ENCODE results near the gene PTH2. TPM values are rescaled to one million over a fixed set of nuclear protein-coding genes. Genes with fewer than 3 reads are reported as not detected.
A peak's percentile ranks its signal among the peaks of the same experiment; 100 is the strongest.

PTH2 gene
- total RNA-seq, 4 donors from 2014 or later = not detected

DNA sequence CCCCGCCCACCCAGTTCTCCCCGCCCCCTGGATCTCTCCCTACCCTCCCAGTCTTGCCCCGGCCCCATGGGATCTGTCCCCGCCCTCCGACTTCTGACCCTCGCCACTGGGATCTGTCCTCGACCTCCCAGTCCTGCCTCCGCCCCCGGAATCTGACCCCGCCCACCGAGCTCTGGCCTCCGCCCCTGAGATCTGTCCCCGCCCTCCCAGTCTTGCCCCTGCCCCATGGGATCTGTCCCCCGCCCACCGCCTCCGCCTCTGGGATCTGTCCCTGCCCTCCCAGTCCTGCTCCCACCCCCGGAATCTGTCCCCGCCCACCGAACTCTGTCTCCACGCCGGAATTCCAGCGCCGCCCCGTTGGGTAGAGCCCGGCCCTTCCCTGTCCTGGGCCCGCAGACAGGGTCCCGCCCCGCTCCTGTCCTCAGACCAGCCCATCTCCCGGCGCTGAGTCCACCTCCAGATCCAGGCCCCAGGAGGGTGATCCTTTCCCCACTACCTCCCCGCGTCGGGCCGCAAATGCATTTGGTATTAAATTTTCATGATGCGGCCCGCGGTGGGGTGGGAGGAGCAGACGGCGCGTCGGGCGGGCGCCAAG lies 19.6 kb upstream of the PTH2 start:
- TF ChIP-seq EP300 (IDR thresholded peaks at IDR 0.05) = no peak
- TF ChIP-seq, protein P1, sequence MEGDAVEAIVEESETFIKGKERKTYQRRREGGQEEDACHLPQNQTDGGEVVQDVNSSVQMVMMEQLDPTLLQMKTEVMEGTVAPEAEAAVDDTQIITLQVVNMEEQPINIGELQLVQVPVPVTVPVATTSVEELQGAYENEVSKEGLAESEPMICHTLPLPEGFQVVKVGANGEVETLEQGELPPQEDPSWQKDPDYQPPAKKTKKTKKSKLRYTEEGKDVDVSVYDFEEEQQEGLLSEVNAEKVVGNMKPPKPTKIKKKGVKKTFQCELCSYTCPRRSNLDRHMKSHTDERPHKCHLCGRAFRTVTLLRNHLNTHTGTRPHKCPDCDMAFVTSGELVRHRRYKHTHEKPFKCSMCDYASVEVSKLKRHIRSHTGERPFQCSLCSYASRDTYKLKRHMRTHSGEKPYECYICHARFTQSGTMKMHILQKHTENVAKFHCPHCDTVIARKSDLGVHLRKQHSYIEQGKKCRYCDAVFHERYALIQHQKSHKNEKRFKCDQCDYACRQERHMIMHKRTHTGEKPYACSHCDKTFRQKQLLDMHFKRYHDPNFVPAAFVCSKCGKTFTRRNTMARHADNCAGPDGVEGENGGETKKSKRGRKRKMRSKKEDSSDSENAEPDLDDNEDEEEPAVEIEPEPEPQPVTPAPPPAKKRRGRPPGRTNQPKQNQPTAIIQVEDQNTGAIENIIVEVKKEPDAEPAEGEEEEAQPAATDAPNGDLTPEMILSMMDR (IDR thresholded peaks at IDR 0.05) = no peak
- no peak for TF ChIP-seq POLR2A (IDR thresholded peaks at IDR 0.05)
- Histone ChIP-seq H3K27me3 (peaks cover 0 to 45% of the 10 kb centered on the region in 2 donors), H3K4me3 (peak overlapping the region; percentile 48 to 59 (median 56)), H3K9me3 (no peaks in the 10 kb centered on the region), H3K27ac (peak overlapping the region; percentile 75 to 88 (median 83)), H3K36me3 (peaks cover 0 to 21% (median 0%) of the 10 kb centered on the region in 3 donors), H3K4me1 (peaks cover 0 to 50% (median 0%) of the 10 kb centered on the region in 4 donors)
- DNase-seq (ENCODE audit: low spot score in 2 of 2) = peak; percentile 96 to 97
- WGBS, 2 donors = 1% methylated on average over 39 to 41 of the region's 43 CpGs

DNA sequence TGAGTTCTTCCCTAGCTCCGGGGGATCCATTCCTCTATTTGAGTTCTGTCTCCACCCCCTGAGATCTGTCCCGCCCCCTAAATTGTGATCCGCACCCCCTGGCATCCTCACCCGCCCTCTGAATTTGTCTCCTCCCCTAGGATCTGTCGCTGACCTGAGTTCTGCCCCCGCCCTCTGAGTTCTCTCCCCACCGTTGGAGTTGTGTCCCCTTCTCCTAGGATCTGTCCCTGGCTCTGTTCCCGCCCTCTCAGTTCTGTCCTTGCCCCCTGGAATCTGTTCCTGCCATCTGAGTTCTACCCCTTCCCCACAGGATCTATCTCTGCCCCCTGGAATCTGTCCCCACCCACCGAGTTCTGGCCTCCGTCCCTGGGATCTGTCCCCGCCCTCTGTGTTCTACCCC lies 19.1 kb upstream of the PTH2 start:
- H3K4me1 ChIP-seq = peaks cover 0 to 44% (median 0%) of the 10 kb centered on the region in 4 donors
- H3K36me3 ChIP-seq = peaks cover 0 to 16% (median 0%) of the 10 kb centered on the region in 3 donors
- peaks cover 0 to 51% of the 10 kb centered on the region in 2 donors for H3K27me3 ChIP-seq
- 5 to 9% methylated on average over 11 of the region's 11 CpGs for WGBS, 2 donors
- no peak for TF ChIP-seq EP300 (IDR thresholded peaks at IDR 0.05)
- TF ChIP-seq, protein P1 (IDR thresholded peaks at IDR 0.05) = no peak
- no peak for TF ChIP-seq POLR2A (IDR thresholded peaks at IDR 0.05)
- peak overlapping the region in 3 of 4 donors; percentile 53 to 59 (median 58) for H3K4me3 ChIP-seq
- no peaks in the 10 kb centered on the region for H3K9me3 ChIP-seq
- DNase-seq (ENCODE audit: low spot score in 2 of 2) = peak; percentile 69 to 79
- peak overlapping the region; percentile 75 to 88 (median 83) for H3K27ac ChIP-seq

DNA sequence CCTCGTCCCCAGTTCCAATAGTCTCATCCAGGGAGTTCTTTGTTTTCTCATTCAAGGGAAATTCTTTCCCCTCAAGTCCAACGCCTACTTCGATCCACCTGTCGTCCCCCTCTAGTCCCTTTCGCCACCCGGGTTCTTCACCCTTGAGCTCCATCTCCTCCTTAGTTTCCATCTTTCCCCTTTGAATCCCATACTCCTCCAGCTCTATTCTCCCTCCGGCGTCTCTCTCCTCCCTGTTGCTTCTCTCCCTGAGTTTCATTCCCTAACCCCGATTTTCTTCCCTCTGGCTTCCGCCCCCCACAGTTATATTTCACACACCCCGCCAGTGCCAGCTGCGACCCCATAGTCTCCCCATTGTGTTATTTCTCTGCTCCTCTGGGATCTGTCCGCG lies 18.7 kb upstream of the PTH2 start:
- H3K27me3 ChIP-seq = peaks cover 0 to 55% of the 10 kb centered on the region in 2 donors
- H3K36me3 ChIP-seq = peaks cover 0 to 12% (median 0%) of the 10 kb centered on the region in 3 donors
- DNase-seq (ENCODE audit: low spot score in 2 of 2) = no peak
- H3K4me3 ChIP-seq = peak overlapping the region in 3 of 4 donors; percentile 22 to 58 (median 53)
- TF ChIP-seq, protein P1 (IDR thresholded peaks at IDR 0.05) = no peak
- TF ChIP-seq POLR2A (IDR thresholded peaks at IDR 0.05) = peak in 1 of 2 donors; percentile 25
- TF ChIP-seq EP300 (IDR thresholded peaks at IDR 0.05) = no peak
- 17 to 20% methylated on average over 14 of the region's 14 CpGs for WGBS, 2 donors
- no peaks in the 10 kb centered on the region for H3K9me3 ChIP-seq
- peaks cover 0 to 40% (median 0%) of the 10 kb centered on the region in 4 donors for H3K4me1 ChIP-seq
- peak overlapping the region; percentile 75 to 88 (median 83) for H3K27ac ChIP-seq

DNA sequence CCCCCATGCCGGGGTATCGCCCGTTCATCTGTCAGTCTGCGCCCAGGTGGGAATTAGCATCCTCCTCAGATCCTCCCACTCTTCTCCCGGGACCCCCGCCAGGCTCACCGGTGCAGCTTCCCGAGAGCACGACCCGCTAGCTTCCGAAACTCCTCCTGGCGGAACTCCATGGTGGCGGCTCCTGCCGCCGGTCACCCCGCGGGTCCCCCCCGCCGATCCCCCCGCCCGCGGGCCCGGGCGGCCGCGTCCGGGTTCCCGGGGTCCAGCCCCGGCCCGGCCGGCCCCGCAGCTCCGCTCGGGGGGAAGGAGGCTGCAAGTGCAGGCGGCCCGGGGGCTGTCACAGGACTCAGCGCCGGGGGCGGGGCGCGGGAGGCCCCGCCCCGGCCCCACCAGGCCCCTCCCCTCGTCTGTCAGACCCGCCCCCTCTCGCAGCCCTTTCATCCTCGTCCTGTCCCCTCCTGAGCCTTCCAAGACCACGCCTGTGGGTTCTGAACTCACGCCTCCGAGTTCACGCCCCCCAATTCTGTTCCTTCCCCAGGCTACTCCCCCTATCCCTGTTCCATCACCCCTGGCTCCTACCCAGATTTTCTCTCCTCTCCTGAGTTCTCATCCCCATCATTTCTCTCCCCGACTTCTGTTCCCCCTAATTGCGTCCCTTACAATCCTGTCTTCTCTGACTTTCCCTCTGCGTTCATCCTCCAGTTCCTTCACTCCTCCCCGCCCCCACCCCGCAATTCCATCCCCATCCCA lies 18.1 kb upstream of the PTH2 start, which contains the start of gene SLC17A7:
Gene SLC17A7, minus strand, starts transcription at position 318 of the 750 bp plus-strand sequence. Its CDS starts 148 bp downstream, at position 170.
- TF ChIP-seq, protein P1 (IDR thresholded peaks at IDR 0.05) = no peak
- TF ChIP-seq POLR2A (IDR thresholded peaks at IDR 0.05) (no peak), EP300 (IDR thresholded peaks at IDR 0.05) (no peak)
- H3K36me3 ChIP-seq = peaks cover 0 to 6% (median 0%) of the 10 kb centered on the region in 3 donors
- peaks cover 0 to 60% of the 10 kb centered on the region in 2 donors for H3K27me3 ChIP-seq
- peak within 1 kb of the TSS; percentile 17 to 58 (median 38) for H3K4me3 ChIP-seq
- no peaks in the 10 kb centered on the region for H3K9me3 ChIP-seq
- H3K4me1 ChIP-seq = peaks cover 0 to 40% (median 0%) of the 10 kb centered on the region in 4 donors
- WGBS, 2 donors = 1 to 5% methylated on average over 25 to 51 of the region's 56 CpGs
- H3K27ac ChIP-seq = peak within 1 kb of the TSS; percentile 75 to 88 (median 83)
- DNase-seq (ENCODE audit: low spot score in 2 of 2) = peak; percentile 67 to 82
